HepG2 (cell line): ENCODE measurements around the gene BLMH. TPM values are rescaled to one million over a fixed set of nuclear protein-coding genes. Genes with fewer than 3 reads are reported as not detected.

Source experiments
- CBX2 ChIP-seq, 2 experiments: fragments of 200-600 bp in 1 of 2; sonication (generic); formaldehyde crosslinking in 1 of 2; IDR thresholded peaks; 2 replicates each; pipeline versions ENCODE4 v1.7.0 to v1.8.1; 2018 to 2022; ENCODE audit warnings: low read depth in 2 of 2, low read length in 1 of 2, mild to moderate bottlenecking in 1 of 2, missing genetic modification reagents in 1 of 2
- HIC2 ChIP-seq: sonication (generic); formaldehyde crosslinking; IDR thresholded peaks from 2 replicates; pipeline ENCODE4 v1.9.0; 2022; ENCODE audit warnings: low read depth, missing genetic modification reagents
- HOXA9 ChIP-seq: sonication (generic); formaldehyde crosslinking; IDR thresholded peaks from 2 replicates; pipeline ENCODE4 v1.8.1; 2022; ENCODE audit warnings: missing genetic modification reagents, mild to moderate bottlenecking, moderate library complexity, borderline replicate concordance
- PHF5A ChIP-seq: IDR thresholded peaks from one replicate; pipeline ENCODE4 v1.6.1; 2018; ENCODE audit warnings: low read depth, missing genetic modification reagents; ENCODE audit not compliant: unreplicated experiment
- PLSCR1 ChIP-seq: sonication (generic); formaldehyde crosslinking; IDR thresholded peaks from 2 replicates; pipeline ENCODE4 v1.5.0; 2020; ENCODE audit warnings: missing genetic modification reagents, mild to moderate bottlenecking, borderline replicate concordance
- TEAD2 ChIP-seq: sonication (generic); formaldehyde crosslinking; IDR thresholded peaks from 2 replicates; pipeline ENCODE4 v1.9.0; 2021; ENCODE audit warnings: missing genetic modification reagents
- ZNF367 ChIP-seq: sonication (generic); formaldehyde crosslinking; IDR thresholded peaks from 2 replicates; pipeline ENCODE4 v1.4.0; 2020; ENCODE audit warnings: missing genetic modification reagents, borderline replicate concordance
- polyA plus RNA-seq, 8 experiments: library from polyadenylated mRNA; depleted of rRNA in 3 of 8; stranded (reverse) in 7 of 8; unstranded in 1 of 8; fragments of >200 nt; fragmentation: Illumina TruSeq in 4 of 8; extraction: Trizol in 4 of 8; gene quantifications; 2 replicates each; pipeline versions ENCODE4 v1.2.1 to v1.2.3, GENCODE V29; 2011 to 2016; ENCODE audit warnings: low read depth in 4 of 8, missing spikeins in 1 of 8, mixed read lengths in 1 of 8; ENCODE audit not compliant: insufficient read depth in 1 of 8
- total RNA-seq, 5 experiments: library from RNA; depleted of rRNA; stranded (reverse); fragments of >200 nt; fragmentation: Illumina TruSeq; extraction: Trizol; gene quantifications; 2 replicates each; pipeline ENCODE4 v1.2.3, GENCODE V29; 2016; ENCODE audit warnings: low read depth in 1 of 5
- TF ChIP-seq, protein P1 (sequence below), 2 experiments: fragments of 450-650 bp in 1 of 2; sonication (generic) in 1 of 2; formaldehyde crosslinking in 1 of 2; IDR thresholded peaks; 2 replicates each; pipeline versions ENCODE4 v1.6.1 to v1.8.0; 2016 to 2022; ENCODE audit warnings: antibody characterized with exemption in 1 of 2, mild to moderate bottlenecking in 1 of 2, missing genetic modification reagents in 1 of 2
- TF ChIP-seq, protein P2 (sequence below): sonication (generic); formaldehyde crosslinking; IDR thresholded peaks from 2 replicates; pipeline ENCODE4 v1.4.0; 2020; ENCODE audit warnings: mild to moderate bottlenecking, missing genetic modification reagents
- TF ChIP-seq, protein P3 (sequence below): sonication (generic); formaldehyde crosslinking; IDR thresholded peaks from 2 replicates; pipeline ENCODE4 v1.4.0; 2020; ENCODE audit warnings: missing genetic modification reagents

Gene BLMH
- total and polyA plus RNA-seq, 2 of the 13 experiments (the other 11 are each of a cell fraction or from before 2014, with no cell fraction given), result 12.1 to 41.0 TPM

- TF ChIP-seq, protein P1, sequence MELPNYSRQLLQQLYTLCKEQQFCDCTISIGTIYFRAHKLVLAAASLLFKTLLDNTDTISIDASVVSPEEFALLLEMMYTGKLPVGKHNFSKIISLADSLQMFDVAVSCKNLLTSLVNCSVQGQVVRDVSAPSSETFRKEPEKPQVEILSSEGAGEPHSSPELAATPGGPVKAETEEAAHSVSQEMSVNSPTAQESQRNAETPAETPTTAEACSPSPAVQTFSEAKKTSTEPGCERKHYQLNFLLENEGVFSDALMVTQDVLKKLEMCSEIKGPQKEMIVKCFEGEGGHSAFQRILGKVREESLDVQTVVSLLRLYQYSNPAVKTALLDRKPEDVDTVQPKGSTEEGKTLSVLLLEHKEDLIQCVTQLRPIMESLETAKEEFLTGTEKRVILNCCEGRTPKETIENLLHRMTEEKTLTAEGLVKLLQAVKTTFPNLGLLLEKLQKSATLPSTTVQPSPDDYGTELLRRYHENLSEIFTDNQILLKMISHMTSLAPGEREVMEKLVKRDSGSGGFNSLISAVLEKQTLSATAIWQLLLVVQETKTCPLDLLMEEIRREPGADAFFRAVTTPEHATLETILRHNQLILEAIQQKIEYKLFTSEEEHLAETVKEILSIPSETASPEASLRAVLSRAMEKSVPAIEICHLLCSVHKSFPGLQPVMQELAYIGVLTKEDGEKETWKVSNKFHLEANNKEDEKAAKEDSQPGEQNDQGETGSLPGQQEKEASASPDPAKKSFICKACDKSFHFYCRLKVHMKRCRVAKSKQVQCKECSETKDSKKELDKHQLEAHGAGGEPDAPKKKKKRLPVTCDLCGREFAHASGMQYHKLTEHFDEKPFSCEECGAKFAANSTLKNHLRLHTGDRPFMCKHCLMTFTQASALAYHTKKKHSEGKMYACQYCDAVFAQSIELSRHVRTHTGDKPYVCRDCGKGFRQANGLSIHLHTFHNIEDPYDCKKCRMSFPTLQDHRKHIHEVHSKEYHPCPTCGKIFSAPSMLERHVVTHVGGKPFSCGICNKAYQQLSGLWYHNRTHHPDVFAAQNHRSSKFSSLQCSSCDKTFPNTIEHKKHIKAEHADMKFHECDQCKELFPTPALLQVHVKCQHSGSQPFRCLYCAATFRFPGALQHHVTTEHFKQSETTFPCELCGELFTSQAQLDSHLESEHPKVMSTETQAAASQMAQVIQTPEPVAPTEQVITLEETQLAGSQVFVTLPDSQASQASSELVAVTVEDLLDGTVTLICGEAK (IDR thresholded peaks at IDR 0.05), result no peak
- TF ChIP-seq, protein P1 (CRISPR knock-in tag; IDR thresholded peaks at IDR 0.05), result no peak
- TF ChIP-seq CBX2 (IDR thresholded peaks at IDR 0.05; ENCODE audit: low read depth, low read length) (no peak), CBX2 (CRISPR knock-in tag; IDR thresholded peaks at IDR 0.05; ENCODE audit: low read depth) (no peak), HOXA9 (CRISPR knock-in tag) (no peak), ZNF367 (CRISPR knock-in tag) (no peak), HIC2 (CRISPR knock-in tag) (no peak), TEAD2 (CRISPR knock-in tag) (no peak), PHF5A (CRISPR knock-in tag) (no peak), PLSCR1 (CRISPR knock-in tag) (no peak)
- TF ChIP-seq, protein P2, sequence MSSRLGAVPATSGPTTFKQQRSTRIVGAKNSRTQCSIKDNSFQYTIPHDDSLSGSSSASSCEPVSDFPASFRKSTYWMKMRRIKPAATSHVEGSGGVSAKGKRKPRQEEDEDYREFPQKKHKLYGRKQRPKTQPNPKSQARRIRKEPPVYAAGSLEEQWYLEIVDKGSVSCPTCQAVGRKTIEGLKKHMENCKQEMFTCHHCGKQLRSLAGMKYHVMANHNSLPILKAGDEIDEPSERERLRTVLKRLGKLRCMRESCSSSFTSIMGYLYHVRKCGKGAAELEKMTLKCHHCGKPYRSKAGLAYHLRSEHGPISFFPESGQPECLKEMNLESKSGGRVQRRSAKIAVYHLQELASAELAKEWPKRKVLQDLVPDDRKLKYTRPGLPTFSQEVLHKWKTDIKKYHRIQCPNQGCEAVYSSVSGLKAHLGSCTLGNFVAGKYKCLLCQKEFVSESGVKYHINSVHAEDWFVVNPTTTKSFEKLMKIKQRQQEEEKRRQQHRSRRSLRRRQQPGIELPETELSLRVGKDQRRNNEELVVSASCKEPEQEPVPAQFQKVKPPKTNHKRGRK (CRISPR knock-in tag), result no peak
- TF ChIP-seq, protein P3, sequence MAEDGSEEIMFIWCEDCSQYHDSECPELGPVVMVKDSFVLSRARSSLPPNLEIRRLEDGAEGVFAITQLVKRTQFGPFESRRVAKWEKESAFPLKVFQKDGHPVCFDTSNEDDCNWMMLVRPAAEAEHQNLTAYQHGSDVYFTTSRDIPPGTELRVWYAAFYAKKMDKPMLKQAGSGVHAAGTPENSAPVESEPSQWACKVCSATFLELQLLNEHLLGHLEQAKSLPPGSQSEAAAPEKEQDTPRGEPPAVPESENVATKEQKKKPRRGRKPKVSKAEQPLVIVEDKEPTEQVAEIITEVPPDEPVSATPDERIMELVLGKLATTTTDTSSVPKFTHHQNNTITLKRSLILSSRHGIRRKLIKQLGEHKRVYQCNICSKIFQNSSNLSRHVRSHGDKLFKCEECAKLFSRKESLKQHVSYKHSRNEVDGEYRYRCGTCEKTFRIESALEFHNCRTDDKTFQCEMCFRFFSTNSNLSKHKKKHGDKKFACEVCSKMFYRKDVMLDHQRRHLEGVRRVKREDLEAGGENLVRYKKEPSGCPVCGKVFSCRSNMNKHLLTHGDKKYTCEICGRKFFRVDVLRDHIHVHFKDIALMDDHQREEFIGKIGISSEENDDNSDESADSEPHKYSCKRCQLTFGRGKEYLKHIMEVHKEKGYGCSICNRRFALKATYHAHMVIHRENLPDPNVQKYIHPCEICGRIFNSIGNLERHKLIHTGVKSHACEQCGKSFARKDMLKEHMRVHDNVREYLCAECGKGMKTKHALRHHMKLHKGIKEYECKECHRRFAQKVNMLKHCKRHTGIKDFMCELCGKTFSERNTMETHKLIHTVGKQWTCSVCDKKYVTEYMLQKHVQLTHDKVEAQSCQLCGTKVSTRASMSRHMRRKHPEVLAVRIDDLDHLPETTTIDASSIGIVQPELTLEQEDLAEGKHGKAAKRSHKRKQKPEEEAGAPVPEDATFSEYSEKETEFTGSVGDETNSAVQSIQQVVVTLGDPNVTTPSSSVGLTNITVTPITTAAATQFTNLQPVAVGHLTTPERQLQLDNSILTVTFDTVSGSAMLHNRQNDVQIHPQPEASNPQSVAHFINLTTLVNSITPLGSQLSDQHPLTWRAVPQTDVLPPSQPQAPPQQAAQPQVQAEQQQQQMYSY (CRISPR knock-in tag), result no peak
These were observed 81.8 kb downstream of the BLMH start (continued) for GRCh38 chr17:30209930-30210329.
